CD14-positive monocyte (primary cell): ENCODE measurements around the gene PTPRD. TPM values are rescaled to one million over a fixed set of nuclear protein-coding genes. Genes with fewer than 3 reads are reported as not detected.

Source experiments
- DNase-seq, 3 donors: peaks; one replicate each; pipeline ENCODE4 v3.0.0-alpha.2; 2011 to 2022
- H2AFZ ChIP-seq: 2 replicates; pipeline ENCODE4 v1.6.0; 2012; ENCODE audit warnings: mild to moderate bottlenecking, low read depth, low read length, inconsistent platforms; ENCODE audit not compliant: insufficient read depth, poor library complexity, severe bottlenecking
- H3K27ac ChIP-seq, 2 donors: 1 replicate in 1 of 2; 2 replicates in 1 of 2; pipeline ENCODE4 v1.5.1; 2012 to 2013; ENCODE audit warnings: low read length in 2 of 2, control low read depth in 1 of 2, inconsistent platforms in 1 of 2, low read depth in 1 of 2, mild to moderate bottlenecking in 1 of 2
- H3K27me3 ChIP-seq, 2 donors: one replicate each; pipeline versions ENCODE4 v1.6.0 to v1.6.1; 2011 to 2013; ENCODE audit warnings: low read length in 2 of 2; ENCODE audit not compliant: control insufficient read depth in 2 of 2, insufficient read depth in 2 of 2
- H3K36me3 ChIP-seq, 2 donors: replicated peaks in 1 of 2; 1 replicate in 1 of 2; 2 replicates in 1 of 2; pipeline versions ENCODE4 v1.5.1 to v1.6.1; 2012 to 2013; ENCODE audit warnings: low read length in 2 of 2, control low read depth in 1 of 2, inconsistent platforms in 1 of 2, mild to moderate bottlenecking in 1 of 2; ENCODE audit not compliant: insufficient read depth in 2 of 2, control insufficient read depth in 1 of 2
- H3K4me1 ChIP-seq, 2 donors: 1 replicate in 1 of 2; 2 replicates in 1 of 2; pipeline versions ENCODE4 v1.5.1 to v1.6.1; 2012 to 2013; ENCODE audit warnings: low read length in 2 of 2, control low read depth in 1 of 2, inconsistent platforms in 1 of 2, mild to moderate bottlenecking in 1 of 2, moderate library complexity in 1 of 2; ENCODE audit not compliant: insufficient read depth in 2 of 2, control insufficient read depth in 1 of 2
- H3K4me2 ChIP-seq: replicated peaks from 2 replicates; pipeline ENCODE3; 2012; ENCODE audit warnings: low read length, moderate library complexity, mild to moderate bottlenecking; ENCODE audit not compliant: poor library complexity, severe bottlenecking; ENCODE audit errors: extremely low read depth
- H3K4me3 ChIP-seq, 3 experiments: fragments of 200-600 bp in 1 of 3; sonication (generic) in 1 of 3; replicated peaks in 1 of 3; 1 replicate in 2 of 3; 2 replicates in 1 of 3; pipeline ENCODE4 v1.5.1; 2011 to 2013; ENCODE audit warnings: low read length in 3 of 3, mild to moderate bottlenecking in 3 of 3, control low read depth in 2 of 3, low read depth in 2 of 3, inconsistent platforms in 1 of 3, moderate library complexity in 1 of 3
- H3K79me2 ChIP-seq: 2 replicates; pipeline ENCODE4 v1.6.0; 2012; ENCODE audit warnings: mild to moderate bottlenecking, control low read depth, inconsistent platforms, low read length, moderate library complexity; ENCODE audit not compliant: insufficient read depth
- H3K9ac ChIP-seq: 2 replicates; pipeline ENCODE4 v1.6.0; 2017; ENCODE audit warnings: low read length, mild to moderate bottlenecking; ENCODE audit not compliant: insufficient read depth, poor library complexity, severe bottlenecking
- H3K9me3 ChIP-seq, 2 donors: replicated peaks in 1 of 2; 1 replicate in 1 of 2; 2 replicates in 1 of 2; pipeline versions ENCODE4 v1.5.1 to v1.6.1; 2012 to 2013; ENCODE audit warnings: low read length in 2 of 2, control low read depth in 1 of 2; ENCODE audit not compliant: control insufficient read depth in 1 of 2, insufficient read depth in 1 of 2
- H4K20me1 ChIP-seq: 2 replicates; pipeline ENCODE4 v1.6.0; 2012; ENCODE audit warnings: mild to moderate bottlenecking, low read length, control low read depth, moderate library complexity; ENCODE audit not compliant: insufficient read depth
- H3K27ac Mint-ChIP-seq, 7 donors: one replicate each; pipeline ENCODE4 v1.8.0; 2020; ENCODE audit warnings: mild to moderate bottlenecking in 7 of 7, mixed read lengths in 7 of 7, moderate library complexity in 6 of 7, inconsistent platforms in 2 of 7
- H3K27me3 Mint-ChIP-seq, 3 donors: one replicate each; pipeline ENCODE4 v1.8.0; 2021 to 2022; ENCODE audit warnings: low read depth in 3 of 3, mild to moderate bottlenecking in 3 of 3, mixed read lengths in 3 of 3, moderate library complexity in 3 of 3, inconsistent platforms in 1 of 3
- H3K36me3 Mint-ChIP-seq, 2 donors: one replicate each; pipeline ENCODE4 v1.8.0; 2020; ENCODE audit warnings: mixed read lengths in 2 of 2, inconsistent platforms in 1 of 2, mild to moderate bottlenecking in 1 of 2
- H3K4me1 Mint-ChIP-seq: one replicate; pipeline ENCODE4 v1.8.0; 2020; ENCODE audit warnings: mild to moderate bottlenecking, mixed read lengths
- H3K4me3 Mint-ChIP-seq, 2 donors: one replicate each; pipeline ENCODE4 v1.8.0; 2020; ENCODE audit warnings: mild to moderate bottlenecking in 2 of 2, mixed read lengths in 2 of 2, moderate library complexity in 1 of 2
- H3K9me3 Mint-ChIP-seq, 7 donors: one replicate each; pipeline ENCODE4 v1.8.0; 2020 to 2022; ENCODE audit warnings: mixed read lengths in 7 of 7, mild to moderate bottlenecking in 6 of 7, moderate library complexity in 6 of 7, inconsistent platforms in 2 of 7
- CTCF ChIP-seq: fragments of 200-600 bp; IDR thresholded peaks from one replicate; pipeline ENCODE4 v1.8.0; 2022; ENCODE audit warnings: antibody characterized with exemption, mild to moderate bottlenecking
- WGBS: methylation state at CpG from one replicate; pipeline ENCODE4 v1.1.5; 2013; ENCODE audit warnings: missing lambda C conversion rate; ENCODE audit not compliant: insufficient coverage; 5-methylcytosine and 5-hydroxymethylcytosine counted together
- intact Hi-C, 2 donors: fragments of 100-400 bp; cut with micrococcal nuclease; formaldehyde crosslinking; loops; one replicate each; pipeline versions ENCODE4 v1.15.0 to v1.15.1; 2023
- polyA plus RNA-seq, 3 donors: library from polyadenylated mRNA; depleted of rRNA in 1 of 3; unstranded in 2 of 3; stranded (reverse) in 1 of 3; fragments of 300-500 nt in 2 of 3; fragments of >200 nt in 1 of 3; fragmentation: Illumina TruSeq in 2 of 3; gene quantifications; 1 replicate in 2 of 3; 2 replicates in 1 of 3; pipeline ENCODE4 v1.2.3, GENCODE V29; 2012 to 2021

PTPRD gene
- polyA plus RNA-seq, 3 donors, result not detected

- Histone ChIP-seq H4K20me1 (no peaks in the 10 kb centered on the region), H3K9me3 (no peaks in the 10 kb centered on the region), H3K4me3 (no peak overlapping the region), H3K4me1 (no peaks in the 10 kb centered on the region), H3K9ac (no peak overlapping the region), H3K27ac (no peak overlapping the region), H3K4me2 (no peak overlapping the region), H3K79me2 (no peaks in the 10 kb centered on the region), H3K27me3 (no peaks in the 10 kb centered on the region), H3K36me3 (no peaks in the 10 kb centered on the region), H2AFZ (no peak overlapping the region)
- no peaks in the 10 kb centered on the region for H3K27me3 Mint-ChIP-seq
- H3K27ac Mint-ChIP-seq, result no peak overlapping the region
- H3K9me3 Mint-ChIP-seq, result peaks cover 0 to 4% (median 0%) of the 10 kb centered on the region in 7 donors
- intact Hi-C loops, result no loop called here
- no peaks in the 10 kb centered on the region for H3K4me1 Mint-ChIP-seq
- no peak for DNase-seq
- 80% methylated on average over 1 of the region's 4 CpGs for WGBS
- TF ChIP-seq CTCF, result no peak
- no peaks in the 10 kb centered on the region for H3K36me3 Mint-ChIP-seq
- no peak overlapping the region for H3K4me3 Mint-ChIP-seq
These were observed 663.4 kb downstream of the PTPRD start for GRCh38 chr9:9949368-9949767.

GRCh38 chr9:9945966-9946365 lies 666.8 kb downstream of the PTPRD start:
- Histone ChIP-seq H3K4me2 (no peak overlapping the region), H3K9me3 (no peaks in the 10 kb centered on the region), H3K79me2 (no peaks in the 10 kb centered on the region), H2AFZ (no peak overlapping the region), H3K36me3 (no peaks in the 10 kb centered on the region), H3K4me1 (no peaks in the 10 kb centered on the region), H3K27me3 (no peaks in the 10 kb centered on the region), H4K20me1 (no peaks in the 10 kb centered on the region), H3K27ac (no peak overlapping the region), H3K4me3 (no peak overlapping the region), H3K9ac (no peak overlapping the region)
- Mint-ChIP-seq H3K4me3 (no peak overlapping the region), H3K36me3 (no peaks in the 10 kb centered on the region), H3K4me1 (no peaks in the 10 kb centered on the region), H3K9me3 (peaks cover 0 to 2% (median 0%) of the 10 kb centered on the region in 7 donors), H3K27ac (no peak overlapping the region), H3K27me3 (peaks cover 0 to 2% (median 0%) of the 10 kb centered on the region in 3 donors)
- intact Hi-C loops, result no loop called here
- no peak for DNase-seq
- no peak for TF ChIP-seq CTCF
